HFF-Myc (cell line): Measurements from ENCODE around the gene LYPD6B.

Source experiments
- DNase-seq: peaks from one replicate; pipeline ENCODE4 v3.0.0-alpha.2; 2011; ENCODE audit warnings: low read depth; ENCODE audit errors: extremely low read depth
- H3K4me3 ChIP-seq: replicated peaks from 2 replicates; pipeline ENCODE4 v1.5.1; 2011; ENCODE audit warnings: low read depth, mild to moderate bottlenecking, control low read depth, low read length
- CTCF ChIP-seq: IDR thresholded peaks from 2 replicates; pipeline ENCODE4 v1.5.1; 2012; ENCODE audit warnings: mild to moderate bottlenecking, low read depth, low read length, control low read depth; ENCODE audit errors: missing control alignments

The LYPD6B gene

GRCh38 chr2:148996805-148997204, 41.7 kb upstream of the LYPD6B start:
- no peak for TF ChIP-seq CTCF
- DNase-seq: no peak
- no peak overlapping the region for H3K4me3 ChIP-seq

- no peak overlapping the region for H3K4me3 ChIP-seq
- TF ChIP-seq CTCF: no peak
- no peak for DNase-seq
These were observed 40.2 kb upstream of the LYPD6B start for GRCh38 chr2:148998165-148998830.

- no peak for TF ChIP-seq CTCF
- DNase-seq: no peak
- H3K4me3 ChIP-seq: no peak overlapping the region
These were observed 39.7 kb upstream of the LYPD6B start for GRCh38 chr2:148998831-148999200.

- no peak overlapping the region for H3K4me3 ChIP-seq
- TF ChIP-seq CTCF: no peak
- no peak for DNase-seq
These were observed 39.0 kb upstream of the LYPD6B start for GRCh38 chr2:148999451-148999921.

GRCh38 chr2:149000158-149000938, 38.2 kb upstream of the LYPD6B start:
- H3K4me3 ChIP-seq: no peak overlapping the region
- no peak for TF ChIP-seq CTCF
- no peak for DNase-seq

GRCh38 chr2:149001496-149001895, 37.0 kb upstream of the LYPD6B start:
- TF ChIP-seq CTCF: no peak
- no peak for DNase-seq
- no peak overlapping the region for H3K4me3 ChIP-seq
